GM21528 (cell line): ENCODE data around the gene EHD1.

Experiments
- ATAC-seq: cut with Tn5 transposase; IDR thresholded peaks from one replicate; pipeline ENCODE4 v1.9.1; 2021; ENCODE audit warnings: mild to moderate bottlenecking, moderate library complexity; ENCODE audit not compliant: unreplicated experiment, low FRiP score

Gene EHD1

DNA sequence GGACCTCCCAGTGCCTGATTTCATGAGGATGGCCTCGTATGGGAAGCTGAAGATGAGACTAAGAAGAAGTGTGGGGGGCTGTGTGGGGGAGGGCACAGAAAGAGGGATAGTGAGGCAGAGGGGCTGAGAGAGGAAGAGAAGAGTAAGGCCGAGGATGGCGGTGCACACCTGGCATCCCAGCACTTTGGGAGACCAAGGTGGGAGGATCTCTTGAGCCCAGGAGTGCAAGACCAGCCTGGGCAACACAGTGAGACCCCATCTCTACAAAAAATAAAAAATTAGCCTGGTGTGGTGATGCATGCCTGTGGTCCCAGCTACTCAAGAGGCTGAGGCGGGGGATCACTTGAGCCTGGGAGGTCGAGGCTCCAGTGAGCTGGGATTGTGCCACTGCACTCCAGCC is 13.5 kb upstream of the EHD1 start:
- no peak for ATAC-seq

DNA sequence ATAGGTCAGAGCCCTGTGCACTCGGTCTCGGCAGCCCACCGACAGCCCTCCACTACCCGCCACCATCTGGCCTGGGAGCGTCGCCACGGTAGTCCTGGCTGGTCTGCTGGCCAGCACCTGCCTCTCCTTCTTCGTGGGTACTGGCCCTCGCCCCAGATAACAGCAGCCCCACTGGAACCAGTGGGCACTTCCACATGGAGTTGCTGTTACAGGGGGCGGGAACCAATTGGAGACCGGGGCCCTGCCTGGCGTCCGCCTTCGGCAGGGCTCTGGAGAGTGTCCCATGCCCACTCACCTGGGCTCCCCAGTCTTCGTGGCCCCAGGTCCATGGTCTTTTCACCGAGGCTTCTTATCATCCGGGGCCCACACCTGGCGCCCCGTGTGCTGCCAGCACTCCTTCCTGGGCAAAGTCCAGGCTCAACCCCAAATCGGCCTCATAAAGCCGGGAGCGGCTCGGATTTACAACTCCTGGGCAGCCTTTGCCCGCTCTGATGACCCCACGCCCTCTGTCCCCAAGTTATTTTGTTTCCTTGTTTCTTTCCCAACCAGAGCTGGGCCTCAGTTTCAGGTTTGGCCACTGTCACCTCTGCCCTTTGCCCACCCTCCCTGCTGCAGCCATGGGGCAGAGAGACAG is 12.9 kb upstream of the EHD1 start:
- no peak for ATAC-seq

DNA sequence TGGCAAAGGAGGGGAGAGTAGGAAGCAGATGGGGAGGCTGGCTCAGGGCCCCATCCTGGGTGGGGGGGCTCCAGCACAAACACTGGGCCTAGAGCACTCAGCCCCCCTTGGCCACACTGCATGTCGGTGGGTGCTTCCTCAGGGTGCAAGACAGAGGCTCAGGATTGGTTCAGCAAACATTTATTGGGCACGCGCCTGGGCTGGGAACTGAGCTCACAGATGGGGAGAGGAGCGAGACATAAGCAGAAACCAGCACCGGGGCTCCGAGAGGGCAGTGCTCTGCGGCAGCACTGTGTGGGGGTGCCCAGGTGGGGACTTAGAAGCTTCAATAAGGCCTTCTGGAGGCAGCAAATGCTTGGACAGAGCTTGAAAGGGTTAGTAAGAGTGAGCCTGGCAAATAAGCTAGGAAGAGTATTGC is 12.1 kb upstream of the EHD1 start:
- no peak for ATAC-seq

DNA sequence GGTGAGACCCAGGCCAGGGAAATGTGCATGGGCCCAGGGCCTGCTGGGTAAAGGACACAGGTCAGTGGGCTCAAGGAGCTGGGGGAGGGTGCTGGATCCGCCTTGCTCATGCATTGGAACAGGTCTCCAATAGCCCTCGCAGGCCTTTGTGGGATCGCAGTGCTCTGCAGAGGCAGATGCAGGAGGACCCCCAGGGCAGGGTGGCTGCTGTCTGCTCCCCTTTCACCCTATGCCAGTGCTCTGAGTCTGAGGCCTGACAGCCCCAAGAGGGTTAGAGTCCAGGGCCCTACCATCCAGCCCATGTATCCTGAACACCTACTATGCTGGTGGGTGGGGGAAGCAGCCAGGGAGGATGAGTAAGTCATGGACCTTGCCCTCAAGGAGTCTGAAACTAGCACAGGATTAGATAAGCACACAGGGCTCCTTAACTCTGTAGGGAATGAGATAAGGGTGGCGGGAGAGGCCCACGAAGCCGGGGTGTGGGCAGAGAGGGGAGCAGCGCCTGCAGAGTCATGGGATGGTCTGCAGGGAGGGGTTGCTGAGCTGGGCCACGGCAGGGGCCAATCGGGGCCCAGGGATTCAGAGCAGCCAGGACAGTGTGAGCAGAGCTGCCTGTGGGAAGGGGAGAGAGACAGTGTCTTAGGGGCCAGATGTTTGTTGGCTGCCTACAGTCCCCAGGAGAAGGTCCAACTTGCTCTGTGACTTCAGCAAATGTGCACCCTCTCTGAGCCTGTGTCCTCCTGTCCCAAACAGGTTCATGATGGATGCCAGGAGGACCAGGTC is 10.5 kb upstream of the EHD1 start:
- ATAC-seq, result no peak

DNA sequence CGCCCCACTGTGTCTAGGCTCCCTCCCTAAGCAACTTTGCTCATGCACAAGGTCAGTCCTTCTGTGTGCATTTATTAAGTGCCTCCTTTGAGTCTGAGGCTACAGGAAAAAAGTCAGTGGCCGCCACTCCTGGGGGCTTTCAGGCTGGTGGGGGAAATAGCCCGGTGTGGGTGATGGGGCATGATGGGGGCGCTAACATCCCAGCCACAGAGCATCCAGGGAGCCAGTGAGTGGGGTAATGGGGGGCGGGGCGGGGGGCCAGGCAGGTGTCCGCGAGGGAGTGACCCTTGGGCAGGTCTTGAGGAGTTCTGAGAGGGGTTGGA is 9.9 kb upstream of the EHD1 start:
- ATAC-seq, result no peak

DNA sequence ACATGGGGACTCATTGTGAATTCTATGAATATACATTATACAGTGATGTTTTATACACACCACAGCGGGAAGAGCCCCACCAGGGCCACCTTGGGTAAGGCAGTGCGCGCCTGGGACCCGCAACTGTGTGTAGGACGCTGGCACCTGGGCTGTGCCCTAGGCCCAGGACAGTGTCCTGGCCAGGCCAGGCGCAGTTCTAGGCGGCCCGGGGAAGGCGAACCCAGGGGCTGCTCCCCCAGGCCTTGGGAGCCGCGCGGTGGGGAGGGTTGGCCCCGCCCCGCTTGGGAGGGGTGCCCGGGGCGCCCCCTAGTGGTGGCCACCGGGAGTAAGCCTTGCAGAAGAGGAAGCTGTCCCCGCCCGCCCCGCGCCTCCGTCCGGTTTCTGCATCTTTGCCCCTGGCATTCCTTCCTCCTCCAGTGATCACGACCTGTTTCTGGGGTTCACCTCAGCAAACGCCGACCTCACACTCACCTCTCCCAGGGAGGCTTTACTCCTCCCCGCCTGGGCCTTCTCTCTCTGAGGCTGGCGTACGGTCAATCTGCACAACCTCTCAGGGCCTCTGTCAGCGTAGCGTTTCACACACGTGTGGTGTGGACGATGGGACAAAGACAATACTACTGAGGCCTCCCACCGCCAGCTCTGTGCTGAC is 9.5 kb upstream of the EHD1 start:
- ATAC-seq, result no peak

DNA sequence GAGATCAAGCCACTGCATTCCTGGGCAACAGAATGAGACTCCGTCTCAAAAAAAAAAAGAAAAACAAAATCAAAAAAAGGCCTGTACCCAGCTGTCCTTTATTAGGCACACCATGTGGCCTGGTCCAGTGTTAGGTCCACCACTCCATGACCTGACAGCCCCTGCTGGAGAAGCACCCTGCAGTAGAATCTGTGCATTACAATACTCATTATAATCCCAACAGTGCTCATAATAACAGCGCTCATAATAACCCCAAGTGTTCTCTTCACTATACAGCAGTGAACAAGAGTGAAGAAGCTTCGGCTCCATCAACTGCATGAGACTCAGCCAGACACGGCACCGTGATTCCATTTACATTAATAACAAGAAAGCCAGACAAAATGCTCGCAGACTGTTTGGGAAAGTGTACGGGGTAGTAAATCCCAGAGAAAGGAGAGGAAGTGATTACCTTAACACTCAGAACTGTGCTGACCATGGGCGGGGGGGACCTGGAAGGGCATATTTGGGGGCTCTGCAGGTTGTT is 8.9 kb upstream of the EHD1 start:
- no peak for ATAC-seq

DNA sequence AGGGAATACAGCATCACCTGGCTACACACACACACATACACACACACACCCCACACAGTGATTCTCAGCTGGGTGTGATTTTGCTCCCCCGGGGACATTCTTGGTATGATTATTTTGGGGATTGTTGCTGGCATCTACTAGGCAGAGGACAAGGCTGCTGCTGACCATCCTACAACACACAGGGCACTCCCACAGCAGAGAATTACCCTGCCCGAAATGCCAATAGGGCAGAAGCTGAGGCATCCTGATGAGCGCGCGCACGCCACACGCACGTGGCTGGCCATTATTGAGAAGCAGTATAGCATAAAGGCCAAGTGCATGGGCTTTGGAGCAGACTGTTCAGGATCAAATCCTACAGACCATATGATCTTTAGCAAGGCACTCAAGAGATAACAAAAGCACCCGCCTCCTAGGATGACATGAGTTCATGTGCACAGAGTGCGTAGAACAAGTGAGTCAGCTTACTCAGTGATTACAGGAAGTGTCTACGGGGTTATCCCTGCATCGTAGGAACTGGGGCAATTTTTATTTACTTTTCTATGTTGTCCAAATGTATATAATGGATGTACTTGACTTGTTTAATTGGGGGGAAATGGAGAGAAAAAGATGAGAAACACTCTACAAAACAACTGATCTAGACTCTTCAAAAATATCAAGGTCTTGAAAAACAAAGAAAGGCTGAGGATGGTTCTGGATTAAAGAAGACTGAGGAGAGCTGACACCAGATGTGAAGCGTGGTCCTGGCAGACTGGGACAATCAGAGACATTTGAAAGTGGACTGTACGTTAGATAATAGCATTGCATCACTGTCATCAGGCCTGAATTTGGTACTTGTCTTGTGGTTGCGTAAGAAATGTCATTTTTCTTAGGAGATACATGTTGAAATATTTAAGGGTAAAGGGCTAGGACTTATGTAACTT is 7.2 kb upstream of the EHD1 start:
- no peak for ATAC-seq

DNA sequence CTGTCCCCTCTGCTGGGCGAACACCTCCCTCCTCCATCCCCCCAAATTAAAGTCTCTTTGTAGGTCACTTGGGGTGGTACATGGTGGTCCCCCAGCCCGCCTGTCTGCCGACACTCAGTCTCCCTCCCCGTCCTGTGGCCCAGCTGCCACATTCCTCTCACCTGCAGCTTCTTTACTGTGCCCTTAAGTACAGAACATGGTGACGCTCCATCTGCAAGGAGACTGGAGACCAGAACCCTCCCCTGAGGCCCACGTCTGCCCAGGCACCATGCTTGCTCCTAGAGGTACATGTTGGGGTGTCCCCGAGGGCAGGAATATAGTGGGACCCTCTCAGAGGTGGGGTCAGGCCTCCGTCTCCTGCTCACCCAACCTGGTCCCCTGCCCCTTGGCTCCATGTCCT is 5.6 kb upstream of the EHD1 start:
- no peak for ATAC-seq

DNA sequence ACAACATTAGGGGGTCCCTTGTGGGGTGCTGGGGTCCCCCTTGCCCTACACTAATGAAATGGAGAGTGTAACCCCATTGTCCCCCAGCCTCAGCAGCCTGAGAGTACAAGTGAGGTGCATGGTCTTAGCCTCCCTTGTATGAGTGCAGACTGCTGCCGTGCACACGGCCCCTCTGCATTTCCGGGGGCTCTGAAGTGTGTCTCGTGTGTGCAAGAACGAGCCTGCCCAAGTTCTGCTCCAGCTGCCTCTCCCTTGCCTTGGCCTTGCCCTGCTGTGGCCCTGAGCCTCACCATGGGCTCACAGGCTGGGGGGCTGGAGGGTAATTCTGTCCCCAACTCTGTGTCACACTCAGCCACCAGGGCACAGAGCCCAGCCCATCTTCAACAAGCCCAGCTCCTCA is 5.2 kb upstream of the EHD1 start:
- no peak for ATAC-seq

DNA sequence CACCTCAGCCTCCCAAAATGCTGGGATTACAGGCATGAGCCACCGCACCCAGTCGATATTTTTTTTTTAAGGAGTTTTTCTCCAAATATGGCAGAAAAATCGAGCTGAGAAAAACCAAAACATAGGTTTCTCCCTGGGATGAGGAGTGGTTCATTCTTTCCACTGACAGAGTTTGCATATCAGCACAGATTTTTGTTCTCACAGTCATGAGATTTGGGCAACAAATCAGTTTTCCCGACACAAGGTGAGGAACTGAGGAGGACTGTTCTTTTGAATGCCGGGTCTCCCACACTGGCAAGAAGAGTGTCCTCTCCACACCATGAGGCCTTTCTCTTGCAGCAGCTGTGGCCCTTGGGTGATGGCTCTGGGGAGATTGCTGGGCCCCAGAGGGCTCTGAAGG is 3.8 kb upstream of the EHD1 start:
- no peak for ATAC-seq

DNA sequence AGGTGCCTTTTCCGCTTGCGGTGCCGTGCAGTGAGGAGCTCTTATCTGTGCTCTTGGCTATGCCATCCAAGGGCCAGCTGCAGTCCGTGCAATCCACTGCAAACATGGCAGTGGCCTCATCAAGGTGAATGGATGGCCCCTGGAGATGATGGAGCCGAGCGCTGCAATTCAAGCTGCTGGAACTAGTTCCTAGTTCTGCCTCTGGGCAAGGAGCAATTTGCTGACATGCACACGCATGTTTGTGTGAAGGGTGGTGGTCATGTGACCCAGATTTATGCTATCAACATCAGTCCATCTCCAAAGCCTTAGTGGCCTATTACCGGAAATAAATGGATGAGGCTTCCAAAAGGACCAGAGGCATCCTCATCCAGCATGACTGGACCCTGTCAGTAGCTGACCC is 3.1 kb upstream of the EHD1 start:
- ATAC-seq, result no peak

DNA sequence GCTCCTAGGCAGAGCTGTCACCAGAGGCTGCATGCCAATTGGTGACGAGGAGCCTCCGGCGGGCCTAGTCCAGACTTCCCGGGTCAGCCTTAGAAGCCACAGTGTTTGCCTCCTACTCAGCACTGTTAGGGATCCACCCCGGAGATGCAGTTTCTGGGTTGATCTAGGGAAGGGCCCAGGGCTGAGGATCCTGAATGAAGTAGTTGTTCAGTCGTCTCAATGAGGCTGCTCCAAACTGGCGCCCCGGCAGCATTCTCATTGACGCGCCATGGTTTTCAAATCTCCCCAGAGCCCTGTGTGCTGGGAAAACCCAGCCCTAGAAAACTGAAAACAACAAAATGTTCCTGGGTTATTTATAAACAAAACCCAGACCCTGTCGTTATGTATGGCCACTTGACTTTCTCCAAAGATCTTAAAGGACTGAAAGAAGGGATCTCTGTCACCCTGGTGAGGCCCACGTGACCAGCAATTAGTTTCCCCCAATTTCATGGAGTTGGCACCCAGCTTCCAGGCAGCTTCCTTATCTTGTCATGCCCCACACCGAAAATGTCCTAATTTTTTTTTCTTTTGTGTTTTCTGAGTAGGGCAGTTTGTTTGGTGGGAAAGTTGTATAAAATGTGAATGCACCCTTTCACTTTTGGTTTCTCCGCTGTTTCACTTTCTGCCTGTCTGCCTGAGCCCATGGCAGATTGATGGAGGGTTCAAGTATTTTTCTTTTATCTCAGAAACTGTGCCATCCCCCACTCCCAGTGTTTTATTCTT is 2.0 kb upstream of the EHD1 start:
- no peak for ATAC-seq

DNA sequence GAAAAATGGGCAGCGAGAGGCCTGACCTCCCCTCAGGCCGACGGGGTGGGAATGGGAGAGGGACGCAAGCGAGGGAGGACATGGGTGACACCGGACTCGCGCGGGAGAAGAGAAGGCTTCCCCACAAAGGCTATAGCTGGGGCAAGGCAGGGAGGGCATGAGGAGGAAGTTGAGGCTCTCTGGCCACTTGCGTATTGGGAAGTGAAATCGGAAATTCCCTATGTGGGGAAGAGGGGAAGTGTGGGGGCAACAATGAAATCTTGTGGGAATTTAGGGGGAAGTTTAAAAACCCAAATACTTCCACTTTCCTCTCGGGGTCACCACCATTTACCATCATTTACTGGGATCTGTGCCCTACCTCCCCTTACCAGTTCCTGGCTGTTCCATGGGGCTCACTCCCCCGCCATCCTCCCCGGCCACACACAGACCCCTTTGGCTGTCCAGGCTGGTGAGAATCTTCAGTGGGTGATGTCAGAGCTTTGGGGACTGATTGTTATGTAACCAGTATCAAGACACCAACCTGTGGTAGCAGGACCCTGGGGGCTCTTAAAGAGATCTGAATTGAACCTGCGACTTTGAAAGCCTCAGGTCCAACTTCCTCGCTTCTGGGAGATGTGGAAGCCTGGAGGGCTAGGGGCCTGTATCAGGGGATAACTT is 951 bp upstream of the EHD1 start:
- ATAC-seq, result peak; percentile 2

DNA sequence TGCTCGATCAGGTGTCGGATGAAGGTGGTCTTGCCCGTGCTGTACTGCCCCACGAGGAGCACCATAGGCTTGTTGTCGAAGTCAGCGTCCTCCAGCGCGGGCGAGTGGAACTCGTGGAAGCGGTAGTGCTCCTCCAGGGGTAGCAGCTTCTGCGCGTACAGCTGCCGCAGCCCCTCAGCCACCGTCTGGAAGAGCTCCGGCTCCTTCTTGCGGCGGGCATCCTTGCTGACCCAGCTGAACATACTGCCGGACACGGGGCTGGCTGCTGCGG is 263 bp downstream of the EHD1 start:
- peak; percentile 21 for ATAC-seq

DNA sequence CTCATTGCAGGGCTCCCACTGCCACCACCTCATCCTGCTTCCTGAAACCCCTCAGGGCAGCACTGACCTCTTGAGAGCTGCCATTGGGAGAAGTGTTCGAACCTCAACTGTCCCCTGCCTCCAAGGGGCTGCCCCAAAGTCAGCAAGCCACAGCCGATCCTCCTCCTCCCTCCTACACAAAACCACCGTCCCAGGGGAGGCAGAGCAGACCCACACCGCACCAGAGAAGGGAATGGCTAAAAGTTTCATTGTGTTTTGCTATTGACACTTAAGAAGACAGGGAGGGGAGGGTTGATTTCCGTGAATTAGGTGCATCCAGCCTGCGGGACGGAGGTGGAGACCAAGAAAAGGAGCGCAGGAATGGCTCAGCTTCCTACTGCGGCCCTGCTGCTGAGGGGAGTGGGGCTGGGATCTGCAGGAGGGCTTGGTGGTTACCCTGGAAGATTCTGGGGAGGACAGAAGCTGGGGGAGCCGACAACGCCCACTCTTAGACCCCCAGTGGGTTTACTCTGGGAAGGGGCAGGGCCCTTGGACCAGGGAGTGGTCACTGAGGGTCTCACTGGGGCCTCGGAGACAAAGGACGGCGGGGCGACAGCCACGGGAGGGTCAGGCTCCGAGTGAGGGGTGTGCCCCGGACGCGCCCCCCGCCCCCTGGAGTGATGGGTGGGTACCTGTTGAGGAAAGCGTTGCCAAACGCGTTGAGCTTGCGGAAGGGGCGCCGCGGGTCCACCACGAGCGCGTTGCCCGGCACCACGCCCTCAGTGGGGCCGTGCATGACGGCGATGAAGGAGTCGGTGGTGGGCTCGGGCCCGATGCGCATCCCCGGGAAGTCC is 815 bp downstream of the EHD1 start:
- ATAC-seq, result no peak

DNA sequence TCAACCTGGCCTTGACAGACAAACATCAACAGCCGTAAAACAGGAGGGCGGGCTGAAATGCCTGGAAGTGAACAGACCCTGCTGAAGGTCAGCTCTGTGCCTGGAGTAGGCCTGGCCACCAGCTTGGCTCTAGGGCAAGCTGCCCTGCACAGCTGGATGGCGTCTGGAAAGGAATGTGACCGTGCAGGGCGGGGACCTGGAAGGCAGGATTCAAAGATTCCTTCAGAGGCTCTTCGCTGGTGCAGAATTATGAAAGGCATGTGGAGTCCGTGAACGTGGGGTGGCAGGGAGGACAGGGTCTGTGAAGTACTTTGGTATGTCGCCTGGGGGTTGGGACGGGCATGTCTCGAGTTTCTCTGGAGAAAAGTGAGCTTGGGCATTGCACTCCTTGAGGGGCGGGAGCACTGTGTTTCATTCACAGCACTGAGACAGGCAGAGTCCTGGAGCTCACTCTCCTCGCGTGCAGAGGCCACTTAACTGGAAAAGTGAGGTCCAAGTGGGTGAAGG is 1.5 kb downstream of the EHD1 start:
- ATAC-seq, result no peak

DNA sequence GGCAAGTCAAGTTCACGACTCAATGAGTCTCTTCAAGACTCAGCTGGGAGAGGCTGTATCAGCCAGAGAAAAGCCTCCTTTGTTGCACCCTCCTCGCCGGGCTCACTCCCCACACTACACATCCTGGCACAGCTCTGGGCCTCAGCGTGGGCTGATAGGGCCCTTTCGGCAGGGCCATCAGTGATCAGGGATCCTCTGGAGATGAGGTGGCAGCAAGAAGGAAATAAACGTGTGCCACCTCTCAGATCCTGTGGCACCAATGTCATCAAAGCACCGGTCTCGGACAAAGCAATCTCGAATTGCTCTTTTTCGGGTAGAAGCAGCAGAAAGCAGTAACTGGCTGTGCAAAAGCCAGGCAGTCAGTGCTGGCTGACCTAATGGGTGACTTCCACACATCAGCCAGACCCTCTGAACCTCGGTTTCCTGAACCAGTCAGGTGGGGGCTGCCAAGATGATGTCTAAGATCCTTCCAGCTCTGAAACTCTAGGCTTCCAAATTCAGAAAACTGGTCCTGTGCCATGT is 2.1 kb downstream of the EHD1 start:
- no peak for ATAC-seq
